GM19240 (cell line): ENCODE results near the gene ZFP92.

ENCODE experiments used
- DNase-seq: peaks from one replicate; pipeline ENCODE4 v3.0.0; 2011; ENCODE audit warnings: low spot score; ENCODE audit not compliant: insufficient read length

Gene ZFP92

GRCh38 chrX:153408221-153408721 is 3.0 kb upstream of the ZFP92 start:
- DNase-seq = no peak

DNA sequence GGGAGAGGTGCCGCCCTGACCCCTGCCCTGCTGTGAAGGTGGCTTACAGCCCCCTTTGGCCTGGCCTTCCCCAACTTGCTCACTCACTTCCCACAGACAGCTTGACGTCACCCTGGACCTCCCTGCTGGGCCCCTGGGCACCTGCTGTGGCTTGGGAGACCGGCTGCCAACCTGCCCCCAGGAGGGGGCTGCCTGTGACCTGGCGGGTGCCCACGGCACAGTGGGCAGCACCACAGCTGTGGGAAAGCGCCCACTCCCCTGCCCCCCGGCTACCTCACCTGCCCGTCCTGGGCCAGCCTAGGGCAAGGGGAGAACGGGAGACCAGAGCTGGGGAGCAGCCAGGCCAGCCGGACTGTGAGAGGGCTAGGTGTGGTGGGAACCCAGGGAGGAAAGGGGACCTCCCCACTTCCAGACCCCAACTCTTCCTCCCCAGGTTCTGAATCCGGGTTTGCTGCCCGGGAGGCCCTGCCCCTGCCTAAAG is 2.4 kb upstream of the ZFP92 start:
- DNase-seq = no peak

GRCh38 chrX:153409414-153410101 is 1.7 kb upstream of the ZFP92 start:
- no peak for DNase-seq

DNA sequence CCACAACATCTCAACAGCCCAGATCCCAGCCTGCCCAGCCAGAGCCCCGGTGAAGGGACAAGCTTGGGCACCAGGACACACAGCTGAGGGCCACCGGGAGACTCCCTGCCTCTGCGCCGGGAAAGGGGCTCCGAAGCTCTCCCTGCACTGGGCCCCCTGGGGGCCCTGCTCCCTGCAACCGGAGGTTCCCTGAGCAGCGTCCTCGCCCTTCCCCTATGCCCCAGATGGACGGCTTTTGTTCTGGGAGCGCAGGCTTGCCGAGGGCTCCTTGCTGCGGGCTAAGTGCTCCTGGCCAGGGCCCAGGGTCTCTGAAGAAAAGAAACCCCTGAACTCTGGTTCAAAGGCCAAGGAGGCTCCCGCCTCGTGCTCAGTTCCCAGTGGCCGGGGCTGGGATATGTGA is 899 bp upstream of the ZFP92 start:
- DNase-seq = no peak

GRCh38 chrX:153410888-153411254 is 401 bp upstream of the ZFP92 start:
- DNase-seq = no peak

DNA sequence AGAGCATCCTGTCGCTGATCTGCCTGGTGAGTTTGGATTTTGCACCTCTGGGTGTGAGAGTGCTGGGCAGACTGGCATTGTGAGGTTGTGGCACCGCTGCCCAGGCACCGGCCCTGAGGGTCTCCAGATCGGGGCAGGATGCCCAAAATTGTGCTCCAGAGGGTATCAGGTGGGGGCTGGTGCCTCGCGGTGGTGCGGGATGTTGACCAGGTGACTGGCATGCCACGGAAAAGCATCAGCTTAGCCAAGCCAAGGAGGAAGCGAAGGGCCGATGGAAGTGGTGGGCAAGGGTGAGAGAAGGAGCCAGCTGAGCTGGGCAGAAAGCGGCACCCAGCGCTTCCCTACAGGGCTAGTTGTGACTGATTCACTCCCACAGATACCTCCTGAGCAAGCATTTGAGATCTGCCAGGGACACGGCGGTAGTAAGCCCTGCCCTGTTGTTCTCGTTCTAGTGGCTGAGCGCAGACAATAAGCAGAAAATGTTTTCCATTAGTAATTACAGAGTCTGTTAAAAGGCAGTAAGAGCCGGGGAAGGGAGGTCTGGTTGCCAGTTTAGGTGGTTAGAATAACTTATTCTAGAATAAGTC is 809 bp downstream of the ZFP92 start:
- no peak for DNase-seq

GRCh38 chrX:153412746-153413720 is 1.8 kb downstream of the ZFP92 start:
- no peak for DNase-seq

- no peak for DNase-seq
Measured at GRCh38 chrX:153413731-153414130, 2.5 kb downstream of the ZFP92 start.

DNA sequence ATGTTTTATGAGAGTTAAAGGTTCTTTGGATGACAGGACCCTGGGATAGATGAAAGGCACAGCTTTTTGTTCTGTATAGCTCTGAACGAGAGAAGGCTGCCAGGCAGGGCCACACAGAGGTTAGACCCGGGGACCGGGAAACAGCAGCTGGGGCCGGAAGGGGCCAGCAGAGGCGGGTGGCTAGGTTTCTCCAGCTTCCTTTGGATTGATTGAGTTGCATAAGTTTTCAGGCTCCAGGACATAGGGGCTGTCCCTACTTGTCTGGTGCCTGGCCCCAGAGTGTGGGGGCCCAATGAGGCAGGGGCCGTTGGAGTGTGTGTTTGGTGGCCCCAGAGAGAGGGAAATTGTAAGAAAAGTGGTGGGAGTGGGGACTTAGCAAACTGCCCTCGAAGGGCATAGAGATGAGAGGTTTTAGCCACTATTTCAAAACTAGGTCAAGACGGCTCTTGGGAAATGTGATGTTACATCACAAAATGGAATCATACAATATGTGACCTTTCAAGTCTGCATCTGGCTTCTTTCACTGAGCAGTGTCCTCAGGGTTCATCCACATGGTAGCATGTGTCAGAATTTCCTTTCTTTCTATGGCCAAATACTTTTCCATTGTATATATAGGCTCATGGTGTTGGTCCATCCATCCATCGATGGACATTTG is 3.7 kb downstream of the ZFP92 start:
- DNase-seq = no peak

DNA sequence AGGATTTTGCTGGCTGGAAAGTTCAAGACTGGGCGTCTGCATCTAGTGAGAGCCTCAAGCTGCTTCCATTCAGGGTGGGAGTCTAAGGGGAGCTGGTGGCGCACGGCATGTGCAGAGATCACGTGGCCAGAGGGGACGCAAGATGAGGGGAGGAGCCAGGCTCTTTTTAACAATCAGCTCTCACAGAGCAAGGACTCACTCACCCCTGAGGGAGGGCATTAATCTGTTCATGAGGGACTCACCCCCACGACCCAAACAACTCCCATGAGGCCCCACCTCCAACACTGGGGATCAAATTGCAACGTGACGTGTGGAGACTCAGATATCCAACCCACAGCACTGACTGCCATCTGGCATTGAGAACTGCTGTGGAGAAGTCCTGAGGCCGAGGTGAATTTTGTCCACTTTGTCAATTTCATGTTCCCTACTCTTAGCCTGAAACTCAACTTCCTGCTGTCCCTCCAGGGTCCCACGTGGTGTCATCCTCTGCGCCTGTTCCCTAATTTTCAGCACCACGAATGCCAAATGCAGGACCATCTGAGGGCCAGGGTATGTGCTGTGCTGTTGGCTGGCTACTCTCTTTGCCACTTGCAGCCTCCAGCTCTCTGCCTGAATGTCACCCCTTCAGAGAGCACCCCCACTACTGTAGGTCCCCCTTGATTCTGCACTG is 5.6 kb downstream of the ZFP92 start:
- DNase-seq = no peak

- DNase-seq = no peak
Measured at GRCh38 chrX:153417637-153418036, 6.4 kb downstream of the ZFP92 start.

DNA sequence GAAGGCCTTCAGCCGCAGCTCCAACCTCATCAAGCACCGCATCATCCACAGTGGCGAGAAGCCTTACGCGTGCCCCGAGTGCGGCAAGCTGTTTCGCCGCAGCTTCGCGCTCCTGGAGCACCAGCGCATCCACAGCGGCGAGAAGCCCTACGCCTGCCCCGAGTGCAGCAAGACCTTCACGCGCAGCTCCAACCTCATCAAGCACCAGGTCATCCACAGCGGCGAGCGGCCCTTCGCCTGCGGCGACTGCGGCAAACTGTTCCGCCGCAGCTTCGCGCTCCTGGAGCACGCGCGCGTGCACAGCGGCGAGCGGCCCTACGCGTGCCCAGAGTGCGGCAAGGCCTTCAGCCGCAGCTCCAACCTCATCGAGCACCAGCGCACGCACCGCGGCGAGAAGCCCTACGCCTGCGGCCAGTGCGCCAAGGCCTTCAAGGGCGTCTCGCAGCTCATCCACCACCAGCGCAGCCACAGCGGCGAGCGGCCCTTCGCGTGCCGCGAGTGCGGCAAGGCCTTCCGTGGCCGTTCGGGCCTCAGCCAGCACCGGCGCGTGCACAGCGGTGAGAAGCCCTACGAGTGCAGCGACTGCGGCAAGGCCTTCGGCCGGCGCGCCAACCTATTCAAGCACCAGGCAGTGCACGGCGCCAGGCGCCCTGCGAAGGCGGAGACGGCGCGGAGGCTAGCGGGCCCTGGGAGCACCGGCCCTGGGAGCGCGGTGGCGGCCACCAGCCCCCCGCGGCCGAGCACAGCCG is 9.8 kb downstream of the ZFP92 start:
- DNase-seq = no peak

GRCh38 chrX:153421856-153422255 is 10.6 kb downstream of the ZFP92 start:
- DNase-seq = no peak

GRCh38 chrX:153423652-153424051 is 12.4 kb downstream of the ZFP92 start:
- no peak for DNase-seq

DNA sequence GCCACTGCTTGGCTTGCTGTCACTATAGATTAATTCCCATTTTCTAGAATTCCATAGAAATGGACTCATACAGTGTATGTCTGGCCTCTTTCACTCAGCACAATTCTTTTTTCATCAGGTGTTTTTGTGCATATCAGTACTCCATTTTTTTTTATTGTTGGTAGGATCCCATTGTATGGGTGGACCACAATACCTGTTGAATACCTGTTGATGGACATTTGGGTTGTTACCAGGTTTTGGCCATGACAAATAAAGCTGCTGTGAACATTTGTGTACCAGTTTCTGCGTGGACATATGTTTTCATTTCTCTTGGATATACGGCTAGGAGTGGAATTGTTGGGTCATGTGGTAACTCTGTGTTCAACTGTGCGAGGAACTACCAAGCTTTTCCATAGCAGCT is 14.9 kb downstream of the ZFP92 start:
- no peak for DNase-seq

DNA sequence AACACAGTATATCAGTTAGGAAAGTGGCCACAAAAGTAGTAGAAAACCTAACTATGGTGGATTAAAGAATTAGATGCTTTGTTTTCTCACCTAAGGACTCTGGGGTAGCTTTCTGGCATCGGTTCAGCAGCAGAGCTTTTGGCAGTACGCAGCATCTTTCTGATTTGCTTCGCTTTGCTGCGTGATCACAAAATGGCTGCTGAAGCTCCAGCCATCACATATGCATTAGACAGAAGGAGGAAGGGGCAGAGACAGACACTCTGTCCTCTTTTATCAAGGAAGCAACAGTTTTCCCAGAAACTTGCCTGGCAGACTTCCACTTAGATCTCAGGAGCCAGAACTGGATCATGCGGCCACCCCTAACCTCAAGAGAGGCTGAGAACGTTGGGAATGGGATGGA is 19.5 kb downstream of the ZFP92 start:
- DNase-seq = no peak

DNA sequence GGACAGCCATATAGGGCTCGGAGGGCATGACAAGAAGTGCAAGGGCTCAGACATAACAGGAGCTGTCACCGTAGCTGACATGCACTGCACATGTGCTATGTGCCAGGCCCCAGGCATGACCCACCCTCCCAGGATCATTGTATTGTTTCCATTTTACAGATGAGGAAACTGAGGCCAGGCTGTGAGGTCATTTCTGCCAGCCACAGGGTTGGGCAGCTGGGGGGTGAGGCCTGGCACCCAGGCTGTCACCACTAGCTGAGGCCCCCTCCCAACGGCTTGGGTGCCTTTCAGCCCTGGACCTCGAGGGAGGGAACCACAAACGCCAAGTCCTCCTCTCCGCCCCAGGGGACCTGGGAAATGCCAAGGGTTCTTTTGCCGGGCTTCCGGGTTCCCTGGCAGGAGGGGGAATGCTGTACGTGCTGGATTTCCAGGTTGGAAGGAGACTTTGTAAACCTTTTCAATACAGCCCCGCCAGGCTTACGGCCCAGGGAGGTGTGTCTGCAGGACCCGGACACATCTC is 21.9 kb downstream of the ZFP92 start:
- no peak for DNase-seq

- no peak for DNase-seq
Measured at GRCh38 chrX:153433781-153434285, 22.6 kb downstream of the ZFP92 start.

DNA sequence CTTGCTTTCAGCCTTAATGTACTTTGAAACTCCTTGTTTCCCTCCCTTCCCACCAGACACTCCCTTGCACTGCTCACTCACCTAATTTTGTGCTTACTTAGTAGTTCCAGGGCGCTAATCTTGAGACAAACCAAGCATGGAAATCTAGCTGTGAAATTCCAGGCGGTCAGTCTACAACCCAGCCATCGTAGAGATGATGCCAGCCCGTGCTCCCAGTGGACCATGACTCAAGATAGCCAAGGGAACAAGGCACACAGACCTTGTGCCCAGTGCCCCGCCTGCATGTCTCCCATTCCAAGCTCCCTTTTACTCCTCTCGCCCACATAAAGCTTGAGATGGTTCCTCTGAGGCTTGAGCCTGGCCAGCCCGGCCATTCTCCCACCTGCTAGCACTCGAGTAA is 23.5 kb downstream of the ZFP92 start:
- DNase-seq = no peak

DNA sequence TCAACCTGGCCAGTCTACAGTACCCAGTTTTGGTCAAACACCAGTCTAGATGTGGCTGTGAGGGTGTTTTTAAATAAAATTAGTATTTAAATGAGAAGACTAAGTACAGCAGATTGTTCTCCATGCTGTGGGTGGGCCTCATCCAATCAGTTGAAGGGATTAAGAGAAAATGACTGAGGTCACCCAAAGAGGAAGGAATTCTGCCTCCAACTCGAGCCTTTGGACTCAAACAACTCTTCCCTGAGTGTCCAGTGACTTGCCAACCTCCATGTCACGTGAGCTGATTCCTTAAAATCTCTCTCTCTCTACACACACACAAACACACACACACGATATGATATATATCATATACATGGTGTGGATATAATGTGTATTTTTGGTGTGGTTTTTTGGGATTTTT is 24.6 kb downstream of the ZFP92 start:
- no peak for DNase-seq
